ENCODE data around the gene INSL3. TPM values are rescaled to one million over a fixed set of nuclear protein-coding genes. Genes with fewer than 3 reads are reported as not detected.
"Not testable (repeated sequence)": the region's sequence is repeated elsewhere in the genome, so short reads cannot be mapped to it uniquely, and the experiment has no call there.

Gene INSL3
- total RNA-seq, 1 donor from 2014 or later = not detected

DNA sequence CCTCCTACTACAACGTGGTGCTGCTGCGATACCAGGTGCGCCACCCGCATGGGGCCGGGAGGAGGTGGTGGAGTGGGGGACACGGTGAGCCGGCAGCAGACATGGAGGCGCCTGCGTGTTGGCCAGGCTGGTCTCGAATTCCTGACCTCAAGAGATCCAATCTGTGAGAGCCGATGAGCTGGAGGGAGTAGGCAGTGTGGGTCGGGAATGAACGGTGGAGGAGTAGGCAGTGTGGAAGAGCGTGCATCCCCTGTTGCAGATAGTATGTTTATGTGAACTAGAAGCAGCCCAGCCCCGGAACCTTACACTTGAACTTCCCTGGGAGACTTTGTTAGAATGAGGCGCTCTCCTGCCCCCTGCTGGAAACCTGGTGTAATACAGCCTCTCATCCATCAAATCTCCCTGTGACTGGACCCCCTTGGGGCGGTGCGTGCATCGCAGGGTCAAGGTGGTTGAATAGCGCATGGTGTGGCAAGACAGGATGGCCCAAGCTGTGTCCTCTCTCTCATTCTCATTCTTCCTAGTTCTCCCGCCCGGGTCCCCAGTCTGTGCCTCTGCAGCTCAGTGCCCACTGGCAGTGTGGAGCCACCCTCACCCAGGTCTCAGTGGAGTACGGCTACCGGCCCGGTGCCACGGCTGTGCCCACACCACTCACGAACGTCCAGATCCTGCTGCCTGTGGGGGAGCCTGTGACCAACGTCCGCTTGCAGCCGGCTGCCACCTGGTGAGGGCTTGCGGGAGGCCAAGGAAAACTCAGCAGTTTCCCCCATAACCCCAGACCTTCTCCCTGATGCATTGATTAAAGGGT lies 36.9 kb downstream of the INSL3 start:
- H3K27ac ChIP-seq = no peak overlapping the region
- no peak overlapping the region for H3K27ac Mint-ChIP-seq
- no peak overlapping the region for H3K4me3 ChIP-seq
- no peak overlapping the region for H3K4me2 ChIP-seq
- H3K4me1 ChIP-seq = no peaks in the 10 kb centered on the region
- H3K36me3 ChIP-seq = no peaks in the 10 kb centered on the region
- H4K20me1 ChIP-seq (ENCODE audit: low read depth) = peaks cover 18% of the 10 kb centered on the region
- TF ChIP-seq CTCF (IDR thresholded peaks at IDR 0.05) (peak; percentile 79), EZH2 (IDR thresholded peaks at IDR 0.05) (no peak)
- H3K9me3 ChIP-seq (ENCODE audit: low read depth) = no peaks in the 10 kb centered on the region
- no peaks in the 10 kb centered on the region for H3K27me3 ChIP-seq
- peaks cover 3% of the 10 kb centered on the region for H3K27me3 Mint-ChIP-seq (ENCODE audit: insufficient read depth, low read depth)
- peak; percentile 59 for DNase-seq (ENCODE audit: low spot score)
- H3F3A ChIP-seq (ENCODE audit: low read depth) = no peaks in the 10 kb centered on the region
- no peaks in the 10 kb centered on the region for H3K79me2 ChIP-seq (ENCODE audit: low read depth)
- peaks cover 10% of the 10 kb centered on the region for H3K36me3 Mint-ChIP-seq
- no peak overlapping the region for H3K4me3 Mint-ChIP-seq
- H3K9ac ChIP-seq = no peak overlapping the region
- H2AFZ ChIP-seq (replicated peaks) = no peak overlapping the region
- H3K4me1 Mint-ChIP-seq = peaks cover 9% of the 10 kb centered on the region
- no peaks in the 10 kb centered on the region for H3K9me3 Mint-ChIP-seq

DNA sequence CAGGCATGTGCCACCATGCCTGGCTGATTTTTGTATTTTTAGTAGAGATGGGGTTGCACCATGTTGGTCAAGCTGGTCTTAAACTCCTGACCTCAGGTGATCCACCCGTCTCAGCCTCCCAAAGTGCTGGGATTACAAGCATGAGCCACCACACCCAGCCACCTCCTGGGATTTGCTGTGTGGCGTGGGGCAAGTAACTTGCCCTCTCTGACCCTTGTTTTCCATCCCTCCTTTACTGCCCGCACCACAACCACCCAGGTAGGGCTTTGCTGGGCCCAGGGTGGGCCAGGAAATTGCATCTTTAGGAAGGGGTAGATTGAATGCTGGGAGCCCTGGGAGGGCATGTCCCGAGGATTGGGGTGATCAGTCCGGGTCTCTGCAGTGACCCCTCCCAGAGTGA lies 37.6 kb downstream of the INSL3 start:
- not testable (repeated sequence) for H3K27ac ChIP-seq; DNase-seq (ENCODE audit: low spot score); H3K27me3 ChIP-seq; H3K79me2 ChIP-seq (ENCODE audit: low read depth); H3K9ac ChIP-seq; H3K4me3 ChIP-seq; H3K9me3 Mint-ChIP-seq; H3K27me3 Mint-ChIP-seq (ENCODE audit: insufficient read depth, low read depth); H3K36me3 ChIP-seq; H3K9me3 ChIP-seq (ENCODE audit: low read depth); H3F3A ChIP-seq (ENCODE audit: low read depth); H3K4me1 ChIP-seq; H3K27ac Mint-ChIP-seq; H3K4me2 ChIP-seq; H3K4me3 Mint-ChIP-seq; H2AFZ ChIP-seq (replicated peaks)
- H4K20me1 ChIP-seq (ENCODE audit: low read depth) = peaks cover 18% of the 10 kb centered on the region
- Mint-ChIP-seq H3K36me3 (peaks cover 10% of the 10 kb centered on the region), H3K4me1 (peaks cover 15% of the 10 kb centered on the region)

DNA sequence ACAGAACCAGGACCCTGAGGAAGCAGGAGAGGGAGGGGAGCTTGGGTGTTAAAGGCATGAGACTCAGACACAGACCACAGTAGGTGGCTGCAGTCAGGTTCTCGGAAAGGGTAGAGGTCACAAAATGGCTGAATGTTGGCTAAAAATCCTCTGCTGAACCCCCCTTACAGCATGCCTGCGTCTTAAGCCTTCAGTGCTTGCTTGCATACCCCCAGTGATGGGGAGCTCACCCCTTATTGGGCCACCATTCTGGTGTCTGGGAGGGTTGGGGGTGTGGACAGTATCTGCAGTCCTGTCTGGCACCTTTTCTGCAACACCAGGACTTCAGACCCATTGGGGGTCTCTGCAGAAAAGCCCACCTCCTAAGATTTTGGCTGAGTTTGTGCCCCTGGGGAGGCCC lies 40.5 kb downstream of the INSL3 start:
- peaks cover 5% of the 10 kb centered on the region for H3K4me1 ChIP-seq
- H3F3A ChIP-seq (ENCODE audit: low read depth) = peaks cover 7% of the 10 kb centered on the region
- no peak for TF ChIP-seq EZH2phosphoT487 (IDR thresholded peaks at IDR 0.05)
- TF ChIP-seq EZH2 (IDR thresholded peaks at IDR 0.05) = no peak
- TF ChIP-seq CTCF (IDR thresholded peaks at IDR 0.05) = no peak
- peaks cover 10% of the 10 kb centered on the region for H3K36me3 Mint-ChIP-seq
- no peak overlapping the region for H3K27ac ChIP-seq
- no peak overlapping the region for H3K4me2 ChIP-seq
- H3K9me3 ChIP-seq (ENCODE audit: low read depth) = no peaks in the 10 kb centered on the region
- no peak overlapping the region for H3K9ac ChIP-seq
- no peak overlapping the region for H3K27ac Mint-ChIP-seq
- peaks cover 18% of the 10 kb centered on the region for H4K20me1 ChIP-seq (ENCODE audit: low read depth)
- no peak overlapping the region for H2AFZ ChIP-seq (replicated peaks)
- DNase-seq (ENCODE audit: low spot score) = no peak
- H3K4me3 ChIP-seq = no peak overlapping the region
- H3K36me3 ChIP-seq = no peaks in the 10 kb centered on the region
- H3K27me3 Mint-ChIP-seq (ENCODE audit: insufficient read depth, low read depth) = peaks cover 7% of the 10 kb centered on the region
- no peaks in the 10 kb centered on the region for H3K79me2 ChIP-seq (ENCODE audit: low read depth)
- peaks cover 23% of the 10 kb centered on the region for H3K4me1 Mint-ChIP-seq
- no peak overlapping the region for H3K4me3 Mint-ChIP-seq
- H3K9me3 Mint-ChIP-seq = no peaks in the 10 kb centered on the region
- no peaks in the 10 kb centered on the region for H3K27me3 ChIP-seq

All from neural progenitor cell (in vitro differentiated cells).